Measurements from ENCODE around the gene ANKRD11.

DNA sequence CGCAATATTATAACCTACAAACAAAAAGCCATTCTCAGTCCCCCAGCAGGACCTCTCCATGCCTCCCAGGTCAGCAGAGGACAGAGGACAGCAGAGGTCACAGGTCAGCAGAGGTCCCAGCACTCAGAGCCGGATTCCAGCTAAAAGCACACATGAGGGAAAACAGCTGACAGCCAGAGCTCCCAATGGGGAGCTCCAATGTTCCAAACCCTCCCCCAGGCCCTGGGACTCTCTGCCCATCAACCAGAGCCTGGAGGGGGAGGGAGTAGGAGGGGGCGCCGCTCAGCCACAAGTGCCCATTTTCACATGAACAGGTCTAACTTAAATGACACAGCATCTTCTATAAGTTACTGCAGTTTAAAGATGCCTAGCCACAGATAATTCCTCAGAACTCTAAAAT is 77.5 kb downstream of the ANKRD11 start:
- TF ChIP-seq, protein P1, sequence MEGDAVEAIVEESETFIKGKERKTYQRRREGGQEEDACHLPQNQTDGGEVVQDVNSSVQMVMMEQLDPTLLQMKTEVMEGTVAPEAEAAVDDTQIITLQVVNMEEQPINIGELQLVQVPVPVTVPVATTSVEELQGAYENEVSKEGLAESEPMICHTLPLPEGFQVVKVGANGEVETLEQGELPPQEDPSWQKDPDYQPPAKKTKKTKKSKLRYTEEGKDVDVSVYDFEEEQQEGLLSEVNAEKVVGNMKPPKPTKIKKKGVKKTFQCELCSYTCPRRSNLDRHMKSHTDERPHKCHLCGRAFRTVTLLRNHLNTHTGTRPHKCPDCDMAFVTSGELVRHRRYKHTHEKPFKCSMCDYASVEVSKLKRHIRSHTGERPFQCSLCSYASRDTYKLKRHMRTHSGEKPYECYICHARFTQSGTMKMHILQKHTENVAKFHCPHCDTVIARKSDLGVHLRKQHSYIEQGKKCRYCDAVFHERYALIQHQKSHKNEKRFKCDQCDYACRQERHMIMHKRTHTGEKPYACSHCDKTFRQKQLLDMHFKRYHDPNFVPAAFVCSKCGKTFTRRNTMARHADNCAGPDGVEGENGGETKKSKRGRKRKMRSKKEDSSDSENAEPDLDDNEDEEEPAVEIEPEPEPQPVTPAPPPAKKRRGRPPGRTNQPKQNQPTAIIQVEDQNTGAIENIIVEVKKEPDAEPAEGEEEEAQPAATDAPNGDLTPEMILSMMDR (IDR thresholded peaks at IDR 0.05): no peak
- TF ChIP-seq POLR2A (IDR thresholded peaks at IDR 0.05) (no peak), EP300 (IDR thresholded peaks at IDR 0.05) (no peak)
